K562 (cell line): Measurements from ENCODE around the gene PTPRE. TPM values are rescaled to one million over a fixed set of nuclear protein-coding genes. Genes with fewer than 3 reads are reported as not detected.

Experiments used
- ATAC-seq: fragments of 200-7000 bp; cut with Tn5 transposase; 3 replicates; pipeline ENCODE4 v1.9.1; 2020; ENCODE audit warnings: moderate library complexity
- BruUV-seq: library from RNA; stranded (reverse); fragments of 400-500 nt; replicated peaks from 2 replicates; lab custom pipeline; 2021; lab: Mats Ljungman, UMichigan
- CTCF ChIA-PET: fragments of 300-600 bp; formaldehyde crosslinking; extraction: SDS; loops from one replicate; lab custom pipeline; 2021; ENCODE audit warnings: low intra/inter-chr PET ratio; lab: Yijun Ruan, JAX
- POLR2A ChIA-PET: fragments of 300-600, 350-650 bp; sonication (Branson Sonifier 250); formaldehyde crosslinking; extraction: SDS; loops from one replicate; lab custom pipeline; 2021; ENCODE audit warnings: antibody characterized with exemption, inconsistent platforms; lab: Yijun Ruan, JAX
- DNase-seq, 4 experiments: peaks; one replicate each; pipeline versions ENCODE4 v3.0.0 to v3.0.0-alpha.2; 2011 to 2018; ENCODE audit warnings: low spot score in 3 of 4, mixed read lengths in 3 of 4; ENCODE audit errors: extremely low read depth in 1 of 4
- FAIRE-seq: peaks from 2 replicates; lab custom pipeline; 2011; peaks lifted over from hg19 to GRCh38; lab: Jason Lieb, UNC
- H2AFZ ChIP-seq: 2 replicates; pipeline ENCODE4 v1.6.0; 2011; ENCODE audit warnings: low read depth, low read length, control low read depth, inconsistent platforms
- H3K27ac ChIP-seq: fragments of 200-600 bp; 3 replicates; pipeline ENCODE4 v1.8.0; 2011; ENCODE audit warnings: low read depth, mild to moderate bottlenecking, control low read depth, inconsistent platforms, low read length, moderate library complexity, mixed read lengths; ENCODE audit errors: extremely low read depth
- H3K27me3 ChIP-seq, 2 experiments: fragments of 300-600 bp in 1 of 2; 2 replicates in 1 of 2; 3 replicates in 1 of 2; pipeline versions ENCODE4 v1.6.0 to v1.8.0; 2011; ENCODE audit warnings: inconsistent platforms in 2 of 2, low read length in 2 of 2, mild to moderate bottlenecking in 1 of 2, mixed read lengths in 1 of 2, moderate library complexity in 1 of 2; ENCODE audit not compliant: control insufficient read depth in 2 of 2, insufficient read depth in 2 of 2
- H3K36me3 ChIP-seq: fragments of 300-600 bp; 3 replicates; pipeline ENCODE4 v1.8.0; 2011; ENCODE audit warnings: mild to moderate bottlenecking, low read length, inconsistent platforms; ENCODE audit not compliant: control insufficient read depth, insufficient read depth
- H3K4me1 ChIP-seq, 2 experiments: fragments of 200-600 bp in 1 of 2; replicated peaks in 1 of 2; 2 replicates in 1 of 2; 3 replicates in 1 of 2; pipeline versions ENCODE4 v1.5.1 to v1.8.0; 2011; ENCODE audit warnings: inconsistent platforms in 2 of 2, low read length in 2 of 2, mild to moderate bottlenecking in 1 of 2, mixed read lengths in 1 of 2, moderate library complexity in 1 of 2; ENCODE audit not compliant: control insufficient read depth in 2 of 2, insufficient read depth in 2 of 2
- H3K4me2 ChIP-seq: 2 replicates; pipeline ENCODE4 v1.6.1; 2011; ENCODE audit warnings: low read length, control low read depth, inconsistent platforms, mixed read lengths; ENCODE audit not compliant: insufficient read depth
- H3K4me3 ChIP-seq: fragments of 200-600 bp; sonication (generic), shearing (Covaris generic); 2 replicates; pipeline ENCODE4 v1.5.1; 2016; ENCODE audit warnings: control low read depth, inconsistent platforms
- H3K79me2 ChIP-seq: fragments of 200-600 bp; 3 replicates; pipeline ENCODE4 v1.8.0; 2011; ENCODE audit warnings: low read length, inconsistent platforms; ENCODE audit not compliant: control insufficient read depth, insufficient read depth
- H3K9ac ChIP-seq, 2 experiments: 2 replicates each; pipeline versions ENCODE4 v1.6.0 to v1.6.1; 2011; ENCODE audit warnings: low read depth in 2 of 2, low read length in 2 of 2, control low read depth in 1 of 2, inconsistent platforms in 1 of 2, mild to moderate bottlenecking in 1 of 2, mixed read lengths in 1 of 2; ENCODE audit not compliant: insufficient read depth in 1 of 2
- H3K9me1 ChIP-seq: one replicate; pipeline ENCODE4 v1.6.0; 2011; ENCODE audit warnings: inconsistent platforms, mild to moderate bottlenecking, low read length, moderate library complexity; ENCODE audit not compliant: control insufficient read depth, insufficient read depth
- H3K9me3 ChIP-seq: replicated peaks from 2 replicates; pipeline ENCODE4 v1.5.1; 2011; ENCODE audit warnings: low read depth, low read length, inconsistent platforms; ENCODE audit not compliant: control insufficient read depth, insufficient read depth
- H4K20me1 ChIP-seq: replicated peaks from 2 replicates; pipeline ENCODE4 v1.6.1; 2011; ENCODE audit warnings: low read length, inconsistent platforms, mixed read lengths; ENCODE audit not compliant: control insufficient read depth, insufficient read depth
- CLOCK ChIP-seq: fragments of 250-450 bp; sonication (Bioruptor Pico); IDR thresholded peaks from 2 replicates; pipeline ENCODE4 v1.4.0; 2020; ENCODE audit warnings: mild to moderate bottlenecking, moderate library complexity, borderline replicate concordance
- GTF2B ChIP-seq: IDR thresholded peaks from 2 replicates; pipeline ENCODE4 v1.6.1; 2011; ENCODE audit not compliant: insufficient read length; ENCODE audit errors: extremely low read depth
- KDM4B ChIP-seq, 2 experiments: fragments of 450-650 bp in 1 of 2; sonication (generic) in 1 of 2; IDR thresholded peaks; 2 replicates each; pipeline ENCODE4 v1.6.1; 2016 to 2017; ENCODE audit warnings: borderline replicate concordance in 2 of 2, antibody characterized with exemption in 1 of 2, low read depth in 1 of 2, mild to moderate bottlenecking in 1 of 2
- NFE2 ChIP-seq: IDR thresholded peaks from 2 replicates; pipeline ENCODE4 v1.6.1; 2014; ENCODE audit warnings: antibody characterized with exemption, low read depth
- PHF21A ChIP-seq: fragments of 450-650 bp; IDR thresholded peaks from 2 replicates; pipeline ENCODE4 v1.6.1; 2017; ENCODE audit warnings: low read depth, borderline replicate concordance
- SMARCE1 ChIP-seq: fragments of 450-650 bp; IDR thresholded peaks from 2 replicates; pipeline ENCODE4 v1.7.1; 2016; ENCODE audit warnings: mild to moderate bottlenecking
- ZFP36 ChIP-seq: fragments of 150-350 bp; IDR thresholded peaks from 2 replicates; pipeline ENCODE4 v1.6.1; 2018; ENCODE audit warnings: low read length, low read depth; ENCODE audit not compliant: partially characterized antibody
- ZNF146 ChIP-seq: IDR thresholded peaks from one replicate; pipeline ENCODE4 v1.6.1; 2018; ENCODE audit warnings: missing compliant biosample characterization; ENCODE audit not compliant: unreplicated experiment
- ZNF398 ChIP-seq: fragments of 250-450 bp; sonication (Bioruptor Pico); IDR thresholded peaks from 2 replicates; pipeline ENCODE4 v1.8.0; 2021; ENCODE audit warnings: moderate library complexity, mild to moderate bottlenecking, inconsistent platforms
- WGBS: fragments of 100-300 bp; shearing (Covaris generic); methylation state at CpG from one replicate; pipeline ENCODE4 v1.1.6; 2016; ENCODE audit warnings: low coverage, mixed read lengths; ENCODE audit not compliant: insufficient coverage; ENCODE audit errors: missing lambda C conversion rate; 5-methylcytosine and 5-hydroxymethylcytosine counted together
- in situ Hi-C: fragments of 300-500 bp; cut with MboI; formaldehyde crosslinking; loops from 4 replicates; pipeline ENCODE4 v1.15.0; 2018; ENCODE audit warnings: inconsistent platforms, mixed read lengths
- intact Hi-C: fragments of 100-400 bp; cut with micrococcal nuclease; formaldehyde crosslinking; loops from 2 replicates; pipeline ENCODE4 v1.14.2; 2022
- polyA plus RNA-seq, 8 experiments: library from polyadenylated mRNA; depleted of rRNA in 4 of 8; stranded (reverse) in 5 of 8; unstranded in 3 of 8; fragments of >200 nt; fragmentation: Nextera tagmentation in 2 of 8; fragmentation: Illumina TruSeq in 1 of 8; extraction: Ambion mirVana in 2 of 8; extraction: Trizol in 1 of 8; gene quantifications; 2 replicates each; pipeline versions ENCODE4 v1.2.1 to v1.2.3, GENCODE V29; 2011 to 2014; ENCODE audit warnings: inconsistent platforms in 1 of 8, missing spikeins in 1 of 8
- total RNA-seq, 7 experiments: library from RNA; depleted of rRNA in 6 of 7; stranded (reverse); fragments of >200 nt in 6 of 7; fragmentation: Illumina TruSeq in 2 of 7; extraction: Trizol in 2 of 7; gene quantifications; 2 replicates each; pipeline versions ENCODE4 v1.2.1 to v1.2.3, GENCODE V29; 2011 to 2021; ENCODE audit warnings: low replicate concordance in 1 of 7

PTPRE gene
- total and polyA plus RNA-seq, 9 of the 15 experiments (the other 6 are each of a cell fraction or from before 2014, with no cell fraction given), result 0.01 to 0.13 (median 0.04) TPM; not detected in 4

GRCh38 chr10:128099901-128100300 lies 193.0 kb downstream of the PTPRE start:
- Histone ChIP-seq H3K79me2 (no peaks in the 10 kb centered on the region), H2AFZ (no peak overlapping the region), H3K4me2 (no peak overlapping the region), H3K27me3 (no peaks in the 10 kb centered on the region), H3K4me1 (no peaks in the 10 kb centered on the region), H3K9me3 (no peaks in the 10 kb centered on the region), H3K27ac (no peak overlapping the region), H3K4me3 (no peak overlapping the region), H3K9me1 (no peaks in the 10 kb centered on the region), H3K9ac (no peak overlapping the region), H4K20me1 (0 out of 2 replicates have a peak, but pooled peaks cover 4% of the 10 kb centered on the region), H3K36me3 (peaks cover 79% of the 10 kb centered on the region)
- TF ChIP-seq ZNF398, result no peak
- TF ChIP-seq ZFP36, result no peak
- TF ChIP-seq NFE2, result no peak
- TF ChIP-seq ZNF146 (CRISPR knock-in tag), result no peak
- TF ChIP-seq GTF2B, result no peak
- TF ChIP-seq PHF21A, result no peak
- no peak for TF ChIP-seq KDM4B (IDR thresholded peaks at IDR 0.05; ENCODE audit: borderline replicate concordance in 2 of 2, low read depth in 1 of 2)
- no peak for TF ChIP-seq CLOCK (CRISPR knock-in tag)
- no peak for TF ChIP-seq SMARCE1
- ATAC-seq (no peak), FAIRE-seq (no peak), DNase-seq (no peak)
- intact Hi-C loops (no loop called here), in situ Hi-C loops (no loop called here)
- POLR2A ChIA-PET, result interaction anchor here (0.5 to 1.1 kb wide), 4 partner anchors 11 to 712 kb away, joined by 3 to 4 read pairs (median 3); no protein-coding TSS in a partner anchor
- BruUV-seq, result no TSS peak
- CTCF ChIA-PET, result no interaction called here
- WGBS, result 96% methylated on average over 4 of the region's 10 CpGs
